ENCODE results near the gene NSRP1. TPM values are rescaled to one million over a fixed set of nuclear protein-coding genes. Genes with fewer than 3 reads are reported as not detected.

NSRP1 gene
- polyA plus RNA-seq, 6 donors from 2014 or later: 26.2 to 42.8 (median 34.7) TPM

DNA sequence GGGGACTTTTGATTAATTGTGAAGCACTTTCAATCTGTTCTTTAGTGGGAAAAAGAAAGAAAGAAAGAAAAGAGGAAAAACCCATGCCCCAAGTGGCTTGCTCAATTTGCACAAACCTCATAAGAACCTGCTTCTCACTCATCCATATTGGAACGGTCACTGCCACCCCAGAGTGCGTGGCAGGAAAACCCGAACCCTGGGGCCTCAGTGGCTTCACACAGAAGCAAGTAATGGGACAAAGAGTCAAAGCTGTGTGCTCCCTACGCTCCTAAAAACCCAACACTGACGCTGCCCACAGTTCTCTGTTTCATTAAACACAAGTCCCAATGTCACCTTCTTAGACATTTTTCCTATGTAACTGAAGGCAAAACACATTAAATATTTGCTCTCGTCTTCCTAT is 117.7 kb downstream of the NSRP1 start:
- peak overlapping the region in 1 of 8 donors; percentile 66 for H3K4me3 Mint-ChIP-seq
- H3K27ac Mint-ChIP-seq: no peak overlapping the region
- peaks cover 62 to 83% (median 78%) of the 10 kb centered on the region in 3 donors for H3K27me3 Mint-ChIP-seq

DNA sequence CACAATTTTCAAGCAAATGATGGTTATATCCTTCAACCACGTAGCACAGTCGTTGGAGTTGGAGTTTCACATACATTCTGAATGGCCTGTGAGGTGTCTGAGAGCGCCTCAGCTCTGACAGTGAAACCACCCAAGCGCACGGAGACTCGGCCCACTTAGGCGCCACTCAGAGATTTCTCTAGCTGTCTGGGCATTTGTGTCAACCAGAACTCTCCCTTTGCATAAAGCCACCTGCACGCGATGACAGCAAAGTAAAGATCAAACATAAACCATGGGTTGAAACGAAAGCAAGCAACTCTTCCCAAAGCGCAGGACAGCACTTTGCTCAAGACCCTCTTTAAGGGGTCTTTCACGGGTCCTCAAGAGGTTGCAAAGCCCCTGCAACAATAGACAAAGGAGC is 118.3 kb downstream of the NSRP1 start:
- H3K27me3 Mint-ChIP-seq: peaks cover 68 to 90% (median 85%) of the 10 kb centered on the region in 3 donors
- H3K27ac Mint-ChIP-seq: peak overlapping the region in 1 of 6 donors; percentile 42
- ATAC-seq (ENCODE audit: low read depth in 2 of 2) (no peak), DNase-seq (no peak)
- H3K9me3 Mint-ChIP-seq: peaks cover 0 to 2% (median 0%) of the 10 kb centered on the region in 7 donors
- H3K4me1 Mint-ChIP-seq: peaks cover 19 to 43% (median 30%) of the 10 kb centered on the region in 3 donors
- H3K4me3 Mint-ChIP-seq: peak overlapping the region; percentile 49 to 87 (median 72)
- H3K36me3 Mint-ChIP-seq: no peaks in the 10 kb centered on the region

More for the DNA sequence above, 117.7 kb downstream of the NSRP1 start:
- Mint-ChIP-seq H3K36me3 (no peaks in the 10 kb centered on the region), H3K4me1 (peaks cover 22 to 47% (median 30%) of the 10 kb centered on the region in 3 donors), H3K9me3 (no peaks in the 10 kb centered on the region)
- DNase-seq (no peak), ATAC-seq (ENCODE audit: low read depth in 2 of 2) (no peak)

DNA sequence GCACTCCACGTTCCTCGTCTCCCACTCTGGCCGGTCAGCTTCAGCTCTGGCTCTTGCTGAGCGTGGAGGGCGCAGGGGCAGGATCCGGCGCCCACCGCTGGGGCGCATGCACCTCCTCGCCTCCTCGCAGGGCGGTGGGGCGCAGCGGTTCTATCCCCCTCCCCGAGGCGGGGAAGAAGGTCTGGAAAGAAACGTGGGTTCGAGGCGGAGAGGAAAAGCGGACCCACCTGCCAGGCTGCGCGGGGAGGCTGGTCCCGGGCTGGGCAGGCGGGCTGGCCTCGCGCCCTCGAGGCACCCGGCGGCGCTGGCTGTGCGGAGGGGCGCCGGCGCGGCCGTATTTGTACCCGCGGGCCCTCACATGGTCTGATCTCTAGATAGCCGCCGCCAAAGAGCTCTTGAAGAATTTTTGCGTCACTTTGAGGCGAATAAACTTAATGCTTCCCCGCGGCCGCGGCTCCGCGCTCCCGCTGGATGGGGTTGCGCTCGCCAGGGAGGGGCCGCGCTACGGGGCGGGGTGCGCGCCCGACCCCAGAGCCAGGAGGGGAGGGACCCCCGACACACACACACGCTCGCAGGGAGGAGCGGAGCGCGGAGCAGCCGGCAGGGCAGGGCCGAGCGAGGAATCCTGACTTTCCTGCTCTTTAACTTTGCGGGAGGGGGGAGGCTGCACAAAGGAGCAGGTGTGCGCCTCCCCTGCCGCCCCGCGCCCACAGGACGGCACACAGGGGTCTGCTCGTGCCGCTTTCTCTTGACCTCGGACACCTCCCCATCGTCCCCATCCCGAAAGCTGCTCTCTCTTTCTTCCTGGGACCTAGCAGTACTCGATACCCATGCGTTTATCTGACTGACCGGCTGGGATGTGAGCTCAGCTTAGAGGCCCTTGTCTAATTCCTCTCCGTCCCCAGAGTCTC is 119.0 kb downstream of the NSRP1 start, which contains the start of gene SLC6A4:
Gene SLC6A4 (minus strand): TSS at position 312 of the 911 bp plus-strand sequence. CDS start 13,739 bp downstream, outside the sequence.
- Mint-ChIP-seq H3K27me3 (peaks cover 68 to 88% (median 83%) of the 10 kb centered on the region in 3 donors), H3K27ac (peak within 1 kb of the TSS in 2 of 6 donors; percentile 39 to 42)

More for the DNA sequence above, 119.0 kb downstream of the NSRP1 start, which contains the start of gene SLC6A4:
- peak within 1 kb of the TSS; percentile 54 to 87 (median 75) for H3K4me3 Mint-ChIP-seq
- peaks cover 0 to 4% (median 0%) of the 10 kb centered on the region in 7 donors for H3K9me3 Mint-ChIP-seq
- ATAC-seq (ENCODE audit: low read depth in 2 of 2) (peak in 1 of 2 donors; percentile 12), DNase-seq (no peak)
- peaks cover 15 to 36% (median 26%) of the 10 kb centered on the region in 3 donors for H3K4me1 Mint-ChIP-seq
- no peaks in the 10 kb centered on the region for H3K36me3 Mint-ChIP-seq

Other genes starting within 250 kb of the NSRP1 start
- 10 to 100 TPM; 46.3 to 96.7 (median 65.5) TPM for gene SSH2, start 186.6 kb upstream of the NSRP1 start, polyA plus RNA-seq (ENCODE audit: low read depth in 6 of 6)
- gene EFCAB5, start 175.2 kb upstream of the NSRP1 start, polyA plus RNA-seq (ENCODE audit: low read depth in 6 of 6): 1 to 10 TPM in 4 of 6 donors, under 1 TPM in 1, not detected in 1; 0.88 to 2.6 (median 1.6) TPM
- under 1 TPM in 3 of 6 donors, not detected in 3; 0.10 to 0.16 (median 0.11) TPM for gene SLC6A4, start 118.9 kb downstream of the NSRP1 start, polyA plus RNA-seq (ENCODE audit: low read depth in 6 of 6)
- gene BLMH, start 175.1 kb downstream of the NSRP1 start, polyA plus RNA-seq (ENCODE audit: low read depth in 6 of 6): 1 to 10 TPM in 5 of 6 donors, not detected in 1; 3.8 to 9.1 (median 5.3) TPM
- not detected for gene TMIGD1, start 217.2 kb downstream of the NSRP1 start, polyA plus RNA-seq (ENCODE audit: low read depth in 6 of 6)

Measured in naive B cell (primary cell).